GM21786 (cell line): ENCODE data around the gene HAGH.

ENCODE experiments used
- ATAC-seq: cut with Tn5 transposase; IDR thresholded peaks from one replicate; pipeline ENCODE4 v1.9.1; 2021; ENCODE audit not compliant: unreplicated experiment

The HAGH gene

DNA sequence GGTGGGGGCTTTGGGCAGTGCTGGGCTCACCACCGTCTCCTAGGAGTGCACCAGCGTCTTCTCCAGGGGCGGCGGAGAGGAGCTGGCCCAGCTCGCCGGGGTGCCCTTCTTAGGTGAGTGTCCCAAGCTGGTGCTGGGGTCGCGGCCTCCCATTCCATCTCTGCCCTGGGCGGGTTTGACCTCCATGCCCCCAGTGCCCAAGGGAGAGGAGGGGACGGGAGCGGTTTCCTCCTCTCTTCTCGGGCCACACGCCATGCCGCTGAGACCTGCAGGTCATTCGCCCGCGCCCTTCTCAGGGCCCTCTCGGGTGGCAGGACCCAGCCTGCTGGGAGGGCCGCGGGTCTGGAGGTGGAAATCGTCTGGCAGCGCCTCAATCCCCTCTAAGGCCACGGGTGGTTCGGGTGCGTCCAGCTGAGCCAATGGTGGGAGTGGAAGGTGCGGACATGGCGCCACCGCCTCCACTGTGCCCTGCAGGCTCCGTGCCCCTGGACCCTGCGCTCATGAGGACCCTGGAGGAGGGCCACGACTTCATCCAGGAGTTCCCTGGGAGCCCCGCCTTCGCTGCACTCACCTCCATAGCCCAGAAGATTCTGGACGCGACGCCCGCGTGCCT lies 38.4 kb downstream of the HAGH start:
- no peak for ATAC-seq

DNA sequence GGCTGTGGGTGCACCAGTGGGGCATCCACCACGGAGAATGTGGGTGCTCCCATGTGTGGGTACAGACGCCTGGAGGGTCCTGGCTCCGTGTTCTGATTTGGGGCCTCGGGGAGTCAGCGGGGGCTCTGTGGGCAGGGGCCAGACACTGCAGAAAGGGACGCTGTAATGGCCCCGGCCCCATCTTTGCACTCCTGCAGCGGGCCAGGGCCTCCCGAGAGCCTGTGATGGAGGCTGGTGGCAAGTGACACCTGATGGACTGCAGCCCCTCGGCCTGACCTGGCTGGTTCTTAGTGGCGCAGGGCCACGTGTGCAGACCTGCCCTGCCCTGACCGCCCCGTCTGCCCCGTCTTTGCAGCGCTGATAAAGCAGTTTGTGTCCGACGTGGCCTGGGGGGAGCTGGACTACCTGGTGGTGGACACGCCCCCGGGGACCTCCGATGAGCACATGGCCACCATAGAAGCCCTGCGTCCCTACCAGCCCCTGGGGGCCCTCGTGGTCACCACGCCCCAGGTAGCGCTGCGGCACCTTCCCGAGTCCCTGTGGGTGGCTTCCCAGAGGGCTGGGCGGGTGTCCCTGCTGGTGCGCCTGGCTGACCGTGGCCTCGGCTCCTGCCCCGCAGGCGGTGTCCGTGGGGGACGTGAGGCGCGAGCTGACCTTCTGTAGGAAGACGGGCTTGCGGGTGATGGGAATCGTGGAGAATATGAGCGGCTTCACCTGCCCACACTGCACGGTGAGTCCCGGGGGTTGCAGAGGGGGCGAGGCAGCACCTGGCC lies 39.1 kb downstream of the HAGH start:
- ATAC-seq = no peak

DNA sequence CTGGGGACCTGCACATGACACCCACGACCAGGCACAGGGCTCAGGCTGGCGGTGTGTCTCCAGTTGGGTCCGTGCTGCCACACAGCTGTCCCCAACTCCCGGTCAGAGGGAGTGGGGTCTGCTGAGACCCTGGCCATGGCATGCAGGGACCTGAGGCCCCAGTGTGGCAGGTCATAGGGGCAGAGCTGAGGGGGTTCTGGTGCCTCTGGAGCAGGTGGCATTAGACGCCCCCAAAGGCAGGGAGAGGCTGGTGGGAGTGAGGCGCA lies 39.6 kb downstream of the HAGH start:
- no peak for ATAC-seq

DNA sequence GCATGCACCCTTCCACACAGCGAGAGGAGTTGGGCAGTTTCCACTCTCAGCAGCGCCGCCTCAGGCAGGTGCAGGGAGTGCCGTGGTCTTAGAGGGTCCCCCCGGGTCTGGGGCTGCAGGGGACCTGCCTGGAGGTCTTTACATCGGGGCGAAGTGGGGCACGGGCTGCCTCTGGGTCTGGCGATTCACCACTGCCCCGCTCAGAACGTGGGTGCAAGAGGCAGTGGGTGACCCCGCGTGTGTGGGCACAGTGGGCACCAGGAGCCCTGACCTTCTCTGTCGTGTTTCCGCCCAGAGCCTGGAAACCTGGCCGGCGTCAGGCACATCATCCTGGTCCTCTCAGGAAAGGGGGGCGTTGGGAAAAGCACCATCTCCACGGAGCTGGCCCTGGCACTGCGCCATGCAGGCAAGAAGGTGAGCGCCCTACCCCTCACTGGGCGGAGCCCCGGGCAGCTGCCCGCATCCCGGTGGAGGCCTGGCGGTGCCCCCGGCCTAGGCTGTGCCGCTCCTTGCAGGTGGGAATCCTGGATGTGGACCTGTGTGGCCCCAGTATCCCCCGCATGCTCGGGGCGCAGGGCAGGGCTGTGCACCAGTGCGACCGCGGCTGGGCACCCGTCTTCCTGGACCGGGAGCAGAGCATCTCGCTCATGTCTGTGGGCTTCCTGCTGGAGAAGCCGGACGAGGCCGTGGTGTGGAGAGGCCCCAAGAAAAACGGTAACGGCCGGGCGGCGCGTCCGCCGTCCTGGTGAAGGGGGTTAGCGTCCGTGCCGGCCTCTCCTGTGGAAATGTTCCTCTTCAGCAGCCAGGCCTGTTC lies 40.2 kb downstream of the HAGH start:
- ATAC-seq = no peak

DNA sequence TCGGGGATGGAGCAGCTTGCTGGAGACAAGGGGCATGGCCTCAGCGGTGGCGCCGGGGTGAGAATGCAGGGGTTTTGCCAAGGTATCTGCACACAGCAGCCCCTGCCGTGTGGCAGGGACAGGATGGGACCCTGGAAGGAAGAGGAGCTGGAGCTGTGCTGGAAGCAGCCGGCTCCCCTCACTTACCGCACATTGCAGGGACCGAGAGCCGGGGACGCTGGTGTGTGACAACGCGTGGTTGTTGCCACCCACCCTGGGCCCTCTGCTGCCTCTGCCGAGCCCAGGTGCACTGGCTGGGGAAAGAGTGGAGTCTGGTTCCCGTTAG lies 40.8 kb downstream of the HAGH start:
- no peak for ATAC-seq

DNA sequence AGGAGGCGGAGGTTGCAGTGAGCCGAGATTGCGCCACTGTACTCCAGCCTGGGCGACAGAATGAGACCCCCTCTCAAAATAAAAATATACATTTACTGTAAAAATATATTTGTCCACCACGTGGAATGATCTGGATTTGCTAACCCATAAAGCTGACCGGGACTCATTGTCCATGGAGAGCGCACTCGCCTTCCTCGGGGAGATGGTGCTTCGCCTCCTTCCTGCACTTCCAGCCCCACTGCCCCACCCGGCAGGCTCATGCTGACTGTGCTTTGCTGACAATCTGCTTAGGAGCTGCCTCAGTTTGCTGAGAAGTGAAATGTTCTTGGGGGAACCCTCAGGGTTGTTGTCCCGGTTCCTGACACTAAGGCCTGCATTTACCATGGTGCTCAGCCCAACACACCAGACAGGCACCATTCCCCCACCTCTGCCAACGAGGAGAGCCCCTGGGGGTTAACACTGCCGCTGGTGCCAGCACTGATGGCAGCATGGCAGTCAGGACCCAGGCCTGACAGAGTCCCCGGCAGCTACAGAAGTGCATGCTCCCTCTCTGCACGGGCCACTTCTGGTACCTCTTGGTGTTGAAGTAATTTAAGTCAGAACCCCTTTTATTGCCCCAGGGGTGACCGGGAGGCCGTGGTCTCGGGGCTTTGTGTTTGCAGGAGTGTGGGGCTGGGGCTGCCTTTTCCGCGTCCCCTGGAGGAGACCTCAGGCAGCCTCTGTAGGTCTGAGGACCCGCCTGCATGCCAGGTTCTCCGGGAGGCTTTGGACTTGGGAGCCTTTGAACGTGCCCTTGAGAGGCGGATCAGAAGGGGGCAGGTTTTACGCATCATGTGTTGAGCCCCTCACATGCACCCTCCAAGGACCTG lies 41.4 kb downstream of the HAGH start:
- no peak for ATAC-seq

DNA sequence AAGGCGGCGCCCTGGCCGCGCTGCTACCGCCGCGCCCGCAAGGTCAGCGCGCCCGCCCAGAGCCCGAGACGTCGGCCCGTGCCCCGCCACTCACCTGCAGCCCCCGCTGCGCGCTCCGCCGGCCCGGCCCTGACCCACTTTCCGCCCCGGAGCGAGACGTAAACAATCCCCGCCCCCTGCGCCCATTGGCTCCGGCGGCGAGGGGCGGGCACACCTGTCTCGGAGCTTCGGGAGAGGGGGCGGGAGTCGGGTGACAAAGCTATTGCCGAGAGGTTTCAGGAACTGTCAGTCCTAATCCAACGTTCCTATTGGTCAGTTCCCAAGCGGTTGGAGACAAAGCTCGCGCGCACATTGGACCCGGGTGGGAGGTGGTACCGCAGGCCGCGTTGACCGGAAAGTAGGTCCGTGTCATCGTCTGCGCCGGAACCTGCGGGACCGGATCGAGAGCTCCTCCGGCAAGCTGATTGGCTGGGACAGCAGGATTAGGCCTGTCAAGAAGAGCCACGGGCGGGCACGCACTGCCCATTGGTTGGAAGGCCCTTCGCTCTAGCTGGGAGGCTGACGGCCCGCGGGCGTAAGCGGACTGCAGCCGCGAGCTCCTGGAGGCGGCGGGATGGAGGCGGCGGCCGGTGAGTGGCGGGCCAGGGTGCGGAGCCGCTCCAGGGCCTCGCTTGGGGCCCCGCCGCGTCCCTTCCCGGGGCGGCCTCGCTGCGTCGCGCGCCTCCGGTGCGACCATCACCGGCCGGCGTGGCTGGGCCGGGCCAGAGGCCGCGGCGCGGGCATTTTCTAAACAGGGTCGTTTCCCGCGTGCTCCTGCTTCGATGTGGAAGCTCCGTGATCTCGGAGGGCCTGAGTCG lies 44.0 kb downstream of the HAGH start, which contains the start of the genes NUBP2 and SPSB3:
Gene NUBP2 (plus strand): TSS at position 553 of the 857 bp plus-strand sequence. CDS start 61 bp downstream, at position 614.
Gene SPSB3 (minus strand): TSS at position 164 of the 857 bp plus-strand sequence. CDS start 1,088 bp downstream, outside the sequence.
- ATAC-seq = peak; percentile 88

DNA sequence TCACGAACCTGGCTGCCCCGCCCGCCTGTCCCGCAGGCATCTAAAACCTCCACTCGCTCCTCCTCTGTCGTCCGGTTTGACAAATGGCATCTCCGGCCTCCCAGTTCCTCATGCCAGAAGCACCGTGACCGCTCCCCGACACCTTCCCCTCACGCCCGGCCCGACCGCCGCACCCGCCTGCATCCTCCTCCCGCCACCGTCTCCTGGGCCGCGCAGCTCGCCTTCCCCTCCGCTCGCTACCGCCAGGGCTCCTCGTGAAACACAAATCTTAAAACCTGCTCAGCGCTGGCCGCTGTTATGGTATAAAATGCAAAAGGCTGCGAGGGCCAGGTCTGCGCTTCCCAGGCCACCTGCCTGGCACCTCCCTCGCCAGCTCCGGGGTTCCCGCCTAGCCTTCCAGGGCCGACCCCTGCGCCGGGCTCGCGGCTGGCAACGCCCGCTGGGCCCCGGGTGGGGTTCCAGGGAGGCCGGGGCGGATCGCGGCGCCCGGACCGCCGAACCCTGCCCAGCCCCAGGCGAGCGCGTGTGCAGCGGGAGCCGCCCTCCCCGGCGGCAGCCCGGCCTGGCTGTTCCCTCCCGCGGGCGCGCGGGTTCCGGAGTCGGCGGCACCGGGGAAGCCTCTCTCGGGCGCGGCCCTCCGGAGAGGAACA lies 44.7 kb downstream of the HAGH start:
- ATAC-seq = no peak

DNA sequence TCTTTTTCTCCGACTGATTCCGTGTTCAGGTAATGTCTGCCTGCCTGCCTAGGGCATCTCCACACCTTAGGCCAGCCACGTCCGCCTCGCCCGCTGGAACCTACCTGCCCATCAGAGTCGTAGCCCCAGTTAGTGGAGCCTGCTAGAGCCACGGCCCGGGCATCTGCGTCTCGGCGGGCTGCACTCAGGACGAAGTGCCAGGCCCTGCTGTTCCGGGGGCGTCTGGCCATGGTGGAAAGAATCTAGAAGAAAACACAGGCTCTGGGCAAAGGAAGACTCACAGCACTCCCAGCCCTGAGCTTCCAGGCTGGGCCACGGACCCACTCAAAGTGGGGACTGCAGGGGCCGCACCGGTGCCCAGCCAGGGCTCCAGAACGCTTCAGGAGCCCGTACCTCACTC lies 45.4 kb downstream of the HAGH start:
- no peak for ATAC-seq

DNA sequence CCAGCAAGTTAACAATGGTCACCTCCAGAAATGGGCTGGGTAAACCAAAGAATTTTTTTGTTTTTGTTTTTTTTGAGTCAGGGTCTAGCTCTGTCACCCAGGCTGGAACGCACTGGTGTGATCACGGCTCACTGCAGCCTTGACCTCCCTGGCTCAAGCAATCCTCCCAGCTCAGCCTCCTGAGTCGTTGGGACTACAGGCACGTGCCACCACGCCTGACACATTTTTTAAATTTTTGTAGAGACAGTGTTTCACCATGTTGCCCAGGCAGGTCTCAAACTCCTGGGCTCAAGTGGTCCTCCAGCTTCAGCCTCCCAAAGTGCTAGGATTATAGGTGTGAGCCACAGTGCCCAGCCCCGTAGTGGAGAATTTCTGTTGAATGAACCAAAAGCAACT lies 46.0 kb downstream of the HAGH start:
- no peak for ATAC-seq

DNA sequence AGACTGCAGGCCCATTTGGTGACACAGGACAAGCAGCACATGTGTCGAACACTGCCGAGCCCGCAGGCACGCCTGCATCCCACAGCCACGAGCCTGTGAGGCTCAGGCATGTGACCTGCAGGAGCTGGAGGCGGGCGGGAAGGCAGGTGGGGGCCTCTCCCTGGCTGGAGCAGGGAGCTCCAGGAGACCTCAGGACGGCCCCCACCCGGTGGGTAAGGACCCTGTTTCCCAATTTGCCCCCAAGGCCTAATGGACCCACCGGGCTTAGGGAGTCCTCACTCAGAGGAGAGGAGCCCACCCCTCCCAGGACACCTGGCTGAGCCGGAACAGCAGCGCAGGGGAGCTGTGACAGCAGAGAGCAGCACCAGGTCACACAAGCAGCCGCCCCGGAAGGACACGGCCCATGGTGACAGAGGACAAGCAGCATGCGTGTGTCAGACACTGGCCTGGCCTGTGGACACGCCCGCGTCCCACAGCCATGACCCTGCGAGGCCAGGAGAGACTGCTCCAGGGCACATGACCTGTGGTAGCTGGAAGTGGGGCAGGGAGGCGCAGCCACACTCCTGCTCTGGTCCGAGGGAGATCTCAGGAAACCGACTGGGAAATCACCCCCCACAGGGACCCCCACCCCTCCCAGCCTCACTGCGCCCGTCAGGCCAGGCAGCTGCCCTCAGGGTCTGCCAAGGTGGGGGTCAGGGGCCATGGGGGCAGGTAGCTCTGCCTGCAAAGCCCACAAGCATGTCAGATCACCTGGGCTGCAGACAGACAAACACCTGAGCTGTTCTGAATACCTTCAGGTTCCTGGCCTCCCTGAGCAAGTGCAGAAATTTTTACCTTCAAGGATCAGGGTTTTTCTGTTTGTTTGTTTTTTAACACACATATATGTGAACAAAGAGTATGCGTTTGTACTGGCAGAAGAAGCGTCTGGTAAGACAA lies 46.6 kb downstream of the HAGH start:
- no peak for ATAC-seq

DNA sequence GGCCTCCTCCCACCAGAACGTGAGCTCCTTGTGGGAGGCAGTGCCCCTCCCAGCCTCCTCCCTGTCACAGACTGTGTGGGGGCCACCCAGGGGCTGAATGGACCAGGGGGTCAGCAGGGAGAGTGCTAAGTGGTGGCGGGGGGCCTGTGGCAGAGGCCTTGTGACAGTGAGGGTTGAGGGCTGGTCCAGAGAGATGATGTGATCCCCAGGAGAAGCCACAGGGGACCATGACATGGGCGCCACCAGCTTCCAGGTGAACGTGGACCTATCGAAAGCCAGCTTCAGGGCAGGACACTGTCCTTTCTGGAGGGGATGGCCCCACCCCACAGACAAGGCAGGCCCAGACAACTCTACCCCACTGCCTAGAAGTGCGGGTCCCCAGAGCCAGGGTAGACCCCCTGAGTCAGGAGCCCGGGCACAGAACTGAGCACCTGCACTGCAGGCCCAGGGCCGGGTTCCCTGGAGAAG lies 47.4 kb downstream of the HAGH start:
- no peak for ATAC-seq

DNA sequence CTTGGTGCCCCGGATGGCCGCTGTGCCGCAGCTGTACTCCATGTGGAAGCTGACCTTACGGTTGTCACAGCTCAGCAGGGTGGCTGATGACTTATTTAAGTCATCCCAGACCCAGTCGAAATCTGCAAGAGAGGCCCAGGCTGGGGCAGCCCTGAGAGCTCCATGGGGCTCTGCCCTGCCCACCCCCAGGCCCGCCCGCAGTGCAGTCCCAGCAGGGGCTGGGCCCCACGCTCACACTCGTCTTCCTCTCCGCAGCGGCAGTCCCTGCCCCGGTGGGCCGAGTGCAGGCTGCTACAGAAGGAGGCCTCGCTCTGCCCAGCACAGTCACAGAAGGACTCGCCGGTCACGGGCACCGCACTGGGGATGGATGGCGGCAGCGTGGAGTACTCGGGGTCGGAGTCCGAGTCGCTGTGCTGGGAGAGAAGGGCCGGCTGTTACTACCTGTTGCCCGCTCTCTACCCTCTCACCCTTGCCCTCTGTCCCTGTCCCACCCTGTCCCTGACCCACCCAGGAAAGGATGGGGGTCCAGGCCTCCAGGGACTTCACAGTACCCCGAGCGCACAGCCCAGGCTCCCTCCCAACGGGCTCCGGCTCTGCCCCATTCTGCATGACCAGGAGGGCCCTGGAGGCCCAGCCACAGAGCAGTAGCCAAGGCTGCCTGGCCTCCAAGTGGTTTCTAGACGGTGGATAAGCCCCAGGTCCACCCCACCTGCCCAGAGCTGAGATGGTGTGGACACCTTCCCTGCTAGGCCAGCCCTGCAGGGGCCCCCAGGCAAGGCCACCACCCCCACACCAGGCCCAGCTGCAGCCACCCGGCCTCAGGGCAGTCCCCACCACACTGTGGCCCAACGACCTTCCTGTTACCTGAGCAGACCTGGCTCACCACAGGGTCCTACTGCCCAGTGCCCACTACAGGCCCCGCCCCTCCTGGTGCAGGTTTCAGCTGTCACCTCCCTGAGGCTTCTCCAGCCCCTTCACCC lies 48.1 kb downstream of the HAGH start:
- no peak for ATAC-seq

DNA sequence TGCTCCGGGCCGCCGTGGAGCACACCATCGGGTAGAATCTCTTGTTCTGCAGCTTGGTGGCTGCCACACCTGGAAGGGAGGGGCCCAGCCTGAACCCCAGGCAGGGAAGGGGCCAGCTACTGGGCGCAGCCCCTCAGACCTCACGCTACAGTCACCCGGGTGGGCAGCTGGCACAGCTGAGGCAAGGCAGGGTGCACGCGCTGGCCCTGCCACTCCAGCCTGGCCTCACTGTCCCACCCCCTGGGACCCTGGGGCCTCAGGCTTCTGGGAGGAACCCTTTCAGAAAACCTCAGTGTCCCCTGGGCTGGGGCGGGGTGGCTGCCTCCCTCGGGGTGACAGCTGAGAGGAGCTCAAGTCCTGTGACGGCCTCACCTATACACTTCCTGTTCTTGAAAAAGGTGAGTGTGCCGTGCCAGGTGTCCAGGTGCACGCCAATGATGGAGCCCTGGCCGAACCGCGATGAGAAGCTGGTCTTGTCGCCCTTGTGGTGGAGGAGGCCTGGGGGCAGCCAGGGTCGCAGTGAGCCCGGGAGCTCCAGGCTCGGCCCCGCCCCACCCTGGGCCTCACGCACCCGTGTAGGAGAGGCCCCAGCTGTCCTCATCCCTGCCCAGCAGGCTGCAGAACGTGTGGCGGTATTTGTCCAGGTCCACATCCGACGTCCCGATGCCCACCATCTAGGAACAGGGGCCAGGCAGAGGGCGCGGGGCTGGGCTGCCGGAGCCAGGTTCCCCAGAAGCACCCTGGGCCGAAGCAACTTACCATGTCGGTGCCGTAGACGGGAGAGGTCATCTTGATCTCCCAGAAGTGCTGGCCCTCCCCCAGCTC lies 49.0 kb downstream of the HAGH start:
- ATAC-seq = no peak

DNA sequence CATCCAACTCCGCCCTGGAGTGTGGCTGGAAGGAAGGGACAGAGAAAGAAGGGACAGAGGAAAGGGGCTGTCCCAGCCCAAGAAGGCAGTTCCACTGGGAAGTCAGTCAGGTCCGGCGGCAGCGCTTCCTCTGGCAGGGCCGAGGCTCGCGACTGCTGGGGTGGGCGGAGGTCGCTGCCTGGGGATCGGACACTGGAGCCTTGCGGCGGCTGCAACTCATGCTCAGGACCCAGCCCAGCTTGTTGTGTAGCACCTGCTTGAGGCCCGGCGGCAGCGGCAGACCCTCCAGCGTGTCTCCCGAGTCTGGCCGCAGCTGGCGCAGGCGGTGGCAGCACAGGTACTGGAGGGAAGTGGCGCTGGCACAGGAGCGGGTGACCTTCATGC lies 49.6 kb downstream of the HAGH start:
- ATAC-seq = no peak

DNA sequence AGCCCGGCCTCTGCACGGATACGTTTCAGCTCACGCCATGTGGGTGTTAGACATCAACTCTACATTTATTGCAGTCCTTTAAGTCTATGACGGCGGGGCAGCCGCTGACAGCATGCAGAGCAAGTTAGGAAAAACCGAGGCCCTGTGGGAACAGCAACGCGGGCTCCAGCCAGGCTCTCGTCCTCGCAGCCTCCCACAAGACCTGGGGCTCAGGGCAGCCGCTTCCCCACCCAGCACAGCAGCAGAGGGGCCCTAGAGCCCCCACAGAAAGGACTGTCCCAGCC lies 50.0 kb downstream of the HAGH start:
- ATAC-seq = no peak
